Thyroid gland (tissue), 4 donors: ENCODE data around the gene ZNF117.
"Not testable (repeated sequence)": the region's sequence is repeated elsewhere in the genome, so short reads cannot be mapped to it uniquely, and the experiment has no call there.

Experiments
- CTCF ChIP-seq, 6 experiments: fragments of 200-600 bp in 3 of 6; fragments of 450-650 bp in 3 of 6; sonication (generic) in 3 of 6; IDR thresholded peaks; one replicate each; pipeline ENCODE4 v1.5.1; 2016 to 2019; ENCODE audit warnings: antibody characterized with exemption in 6 of 6, mild to moderate bottlenecking in 2 of 6, inconsistent platforms in 1 of 6, moderate library complexity in 1 of 6
- POLR2A ChIP-seq, 2 donors: fragments of 450-650 bp; IDR thresholded peaks; one replicate each; pipeline ENCODE4 v1.6.1; 2017; ENCODE audit warnings: antibody characterized with exemption in 2 of 2, mild to moderate bottlenecking in 2 of 2, moderate library complexity in 1 of 2

- TF ChIP-seq CTCF, POLR2A (IDR thresholded peaks at IDR 0.05): not testable (repeated sequence)
Observed at GRCh38 chr7:64940021-64940420, 50.8 kb downstream of the ZNF117 start.
